NCI-H69 (cell line): Measurements from ENCODE around the gene PLXDC2.
A peak's percentile ranks its signal among the peaks of the same experiment; 100 is the strongest.

Experiments used
- DNase-seq: peaks from one replicate; lab custom pipeline; 2025; lab: John Stamatoyannopoulos, UW

The PLXDC2 gene

GRCh38 chr10:20276127-20276979 is 460.1 kb downstream of the PLXDC2 start:
- peak; percentile 94 for DNase-seq

- DNase-seq = peak; percentile 2
Measured at GRCh38 chr10:20277820-20278219, 461.6 kb downstream of the PLXDC2 start.

- no peak for DNase-seq
Measured at GRCh38 chr10:20281579-20281978, 465.3 kb downstream of the PLXDC2 start.

- no peak for DNase-seq
Measured at GRCh38 chr10:20287586-20287985, 471.4 kb downstream of the PLXDC2 start.

- DNase-seq = no peak
Measured at GRCh38 chr10:20288060-20288459, 471.8 kb downstream of the PLXDC2 start.

GRCh38 chr10:20289070-20289828 is 473.0 kb downstream of the PLXDC2 start:
- no peak for DNase-seq

GRCh38 chr10:20298417-20298816 is 482.2 kb downstream of the PLXDC2 start:
- DNase-seq = peak; percentile 1

- DNase-seq = no peak
Measured at GRCh38 chr10:20299034-20299736, 483.0 kb downstream of the PLXDC2 start.

- DNase-seq = no peak
Measured at GRCh38 chr10:20300735-20301134, 484.5 kb downstream of the PLXDC2 start.

GRCh38 chr10:20302033-20302432 is 485.8 kb downstream of the PLXDC2 start:
- no peak for DNase-seq

GRCh38 chr10:20303453-20304152 is 487.4 kb downstream of the PLXDC2 start:
- DNase-seq = no peak

GRCh38 chr10:20313665-20314064 is 497.4 kb downstream of the PLXDC2 start:
- peak; percentile 3 for DNase-seq

- DNase-seq = no peak
Measured at GRCh38 chr10:20314431-20314830, 498.2 kb downstream of the PLXDC2 start.

GRCh38 chr10:20327954-20328353 is 511.7 kb downstream of the PLXDC2 start:
- DNase-seq = no peak

GRCh38 chr10:20330246-20330645 is 514.0 kb downstream of the PLXDC2 start:
- no peak for DNase-seq

- no peak for DNase-seq
Measured at GRCh38 chr10:20334559-20334958, 518.3 kb downstream of the PLXDC2 start.
